ENCODE measurements around the gene PIK3R1. TPM values are rescaled to one million over a fixed set of nuclear protein-coding genes. Genes with fewer than 3 reads are reported as not detected.

PIK3R1 gene
- total RNA-seq, 1 experiment from 2014 or later, result 1.7 TPM

DNA sequence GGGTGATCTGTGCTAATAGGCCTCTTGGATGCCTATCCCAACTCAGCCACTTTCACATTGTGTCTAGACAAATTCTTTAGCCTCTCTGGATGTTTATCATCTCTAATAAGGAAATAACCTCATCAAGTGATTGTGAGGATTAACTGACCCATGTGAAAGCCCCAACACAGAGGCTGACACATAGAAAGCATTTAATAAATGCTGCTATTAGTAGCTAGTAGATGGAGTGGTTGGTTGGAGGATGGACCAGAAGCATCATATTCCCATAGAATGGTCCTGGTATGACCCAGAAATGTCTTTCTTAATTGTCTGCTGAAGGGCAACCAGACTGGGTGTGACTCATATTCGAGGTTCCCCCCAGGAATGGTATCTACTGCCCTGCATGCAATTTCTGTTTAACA, 124.4 kb downstream of the PIK3R1 start:
- no peak for TF ChIP-seq EZH2phosphoT487 (IDR thresholded peaks at IDR 0.05; ENCODE audit: borderline replicate concordance, low read length)
- ATAC-seq, result no peak
- Histone ChIP-seq H3K4me3 (ENCODE audit: low read length) (no peak overlapping the region), H3K9me2 (replicated peaks; ENCODE audit: low read length) (no peaks in the 10 kb centered on the region), H3K36me3 (ENCODE audit: low read depth, low read length) (no peaks in the 10 kb centered on the region), H3K79me2 (ENCODE audit: low read length) (no peaks in the 10 kb centered on the region), H4K20me1 (ENCODE audit: low read length) (no peaks in the 10 kb centered on the region), H3K9me3 (ENCODE audit: low read length) (no peaks in the 10 kb centered on the region), H3F3A (ENCODE audit: low read length, unreplicated experiment) (no peaks in the 10 kb centered on the region), H3K27ac (ENCODE audit: low read length) (no peak overlapping the region), H3K9ac (ENCODE audit: low read length) (no peak overlapping the region), H2AFZ (ENCODE audit: low read length) (no peak overlapping the region), H3K4me2 (ENCODE audit: low read length) (no peak overlapping the region), H3K27me3 (ENCODE audit: low read length) (no peaks in the 10 kb centered on the region), H3K4me1 (ENCODE audit: insufficient read depth, low read length) (peaks cover 14% of the 10 kb centered on the region; the same call in 1 of the 2 replicates)
- BruUV-seq (replicated peaks), result no TSS peak
- no peak for DNase-seq
- ChIA-PET CTCF (no interaction called here), POLR2A (ENCODE audit: unreplicated experiment) (no interaction called here)
- intact Hi-C loops (cut with micrococcal nuclease), result no loop called here

- no peaks in the 10 kb centered on the region for H3K79me2 ChIP-seq (ENCODE audit: low read length)
- H3F3A ChIP-seq (ENCODE audit: low read length, unreplicated experiment), result no peaks in the 10 kb centered on the region
- no peaks in the 10 kb centered on the region for H4K20me1 ChIP-seq (ENCODE audit: low read length)
- no peaks in the 10 kb centered on the region for H3K9me2 ChIP-seq (replicated peaks; ENCODE audit: low read length)
- no peak overlapping the region for H2AFZ ChIP-seq (ENCODE audit: low read length)
- H3K27me3 ChIP-seq (ENCODE audit: low read length), result no peaks in the 10 kb centered on the region
- peaks cover 14% of the 10 kb centered on the region; the same call in 1 of the 2 replicates for H3K4me1 ChIP-seq (ENCODE audit: insufficient read depth, low read length)
- CTCF ChIA-PET, result no interaction called here
- TF ChIP-seq EZH2 (IDR thresholded peaks at IDR 0.05; ENCODE audit: low read length, unreplicated experiment) (no peak), EZH2phosphoT487 (IDR thresholded peaks at IDR 0.05; ENCODE audit: borderline replicate concordance, low read length) (no peak)
- TF ChIP-seq, protein P1, sequence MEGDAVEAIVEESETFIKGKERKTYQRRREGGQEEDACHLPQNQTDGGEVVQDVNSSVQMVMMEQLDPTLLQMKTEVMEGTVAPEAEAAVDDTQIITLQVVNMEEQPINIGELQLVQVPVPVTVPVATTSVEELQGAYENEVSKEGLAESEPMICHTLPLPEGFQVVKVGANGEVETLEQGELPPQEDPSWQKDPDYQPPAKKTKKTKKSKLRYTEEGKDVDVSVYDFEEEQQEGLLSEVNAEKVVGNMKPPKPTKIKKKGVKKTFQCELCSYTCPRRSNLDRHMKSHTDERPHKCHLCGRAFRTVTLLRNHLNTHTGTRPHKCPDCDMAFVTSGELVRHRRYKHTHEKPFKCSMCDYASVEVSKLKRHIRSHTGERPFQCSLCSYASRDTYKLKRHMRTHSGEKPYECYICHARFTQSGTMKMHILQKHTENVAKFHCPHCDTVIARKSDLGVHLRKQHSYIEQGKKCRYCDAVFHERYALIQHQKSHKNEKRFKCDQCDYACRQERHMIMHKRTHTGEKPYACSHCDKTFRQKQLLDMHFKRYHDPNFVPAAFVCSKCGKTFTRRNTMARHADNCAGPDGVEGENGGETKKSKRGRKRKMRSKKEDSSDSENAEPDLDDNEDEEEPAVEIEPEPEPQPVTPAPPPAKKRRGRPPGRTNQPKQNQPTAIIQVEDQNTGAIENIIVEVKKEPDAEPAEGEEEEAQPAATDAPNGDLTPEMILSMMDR (conservative IDR thresholded peaks at IDR 0.05; ENCODE audit: low read depth, low read length), result no peak
- no peak overlapping the region for H3K4me2 ChIP-seq (ENCODE audit: low read length)
- H3K4me3 ChIP-seq (ENCODE audit: low read length), result no peak overlapping the region
- BruUV-seq (replicated peaks), result no TSS peak
- H3K27ac ChIP-seq (ENCODE audit: low read length), result no peak overlapping the region
- no peak overlapping the region for H3K9ac ChIP-seq (ENCODE audit: low read length)
- ATAC-seq, result no peak
- intact Hi-C loops (cut with micrococcal nuclease), result no loop called here
- H3K36me3 ChIP-seq (ENCODE audit: low read depth, low read length), result no peaks in the 10 kb centered on the region
- POLR2A ChIA-PET (ENCODE audit: unreplicated experiment), result no interaction called here
- no peak for DNase-seq
- no peaks in the 10 kb centered on the region for H3K9me3 ChIP-seq (ENCODE audit: low read length)
Observed at GRCh38 chr5:68341006-68341405, 125.5 kb downstream of the PIK3R1 start.

GRCh38 chr5:68342693-68343092, 127.1 kb downstream of the PIK3R1 start:
- BruUV-seq (replicated peaks), result no TSS peak
- H3K4me1 ChIP-seq (ENCODE audit: insufficient read depth, low read length), result peaks cover 14% of the 10 kb centered on the region; the same call in 1 of the 2 replicates
- DNase-seq, result no peak
- no peaks in the 10 kb centered on the region for H3K36me3 ChIP-seq (ENCODE audit: low read depth, low read length)
- intact Hi-C loops (cut with micrococcal nuclease), result no loop called here
- POLR2A ChIA-PET (ENCODE audit: unreplicated experiment), result interaction anchor here (0.5 kb wide), 1 partner anchor 1312 kb away, joined by 3 read pairs; no protein-coding TSS in a partner anchor
- H3K9me3 ChIP-seq (ENCODE audit: low read length), result no peaks in the 10 kb centered on the region
- ATAC-seq, result no peak
- H3K4me2 ChIP-seq (ENCODE audit: low read length), result no peak overlapping the region
- no peak overlapping the region for H2AFZ ChIP-seq (ENCODE audit: low read length)
- no peak overlapping the region for H3K9ac ChIP-seq (ENCODE audit: low read length)
- H3K9me2 ChIP-seq (replicated peaks; ENCODE audit: low read length), result no peaks in the 10 kb centered on the region
- no peak overlapping the region for H3K4me3 ChIP-seq (ENCODE audit: low read length)
- H3K27ac ChIP-seq (ENCODE audit: low read length), result no peak overlapping the region
- H4K20me1 ChIP-seq (ENCODE audit: low read length), result no peaks in the 10 kb centered on the region
- CTCF ChIA-PET, result no interaction called here
- no peaks in the 10 kb centered on the region for H3K79me2 ChIP-seq (ENCODE audit: low read length)
- H3F3A ChIP-seq (ENCODE audit: low read length, unreplicated experiment), result no peaks in the 10 kb centered on the region
- no peaks in the 10 kb centered on the region for H3K27me3 ChIP-seq (ENCODE audit: low read length)
- TF ChIP-seq, protein P1 (conservative IDR thresholded peaks at IDR 0.05; ENCODE audit: low read depth, low read length), result no peak
- no peak for TF ChIP-seq EZH2 (IDR thresholded peaks at IDR 0.05; ENCODE audit: low read length, unreplicated experiment)
- no peak for TF ChIP-seq EZH2phosphoT487 (IDR thresholded peaks at IDR 0.05; ENCODE audit: borderline replicate concordance, low read length)

Data from PC-3 (cell line).